Body of pancreas (tissue), 4 donors: ENCODE data around the gene GLB1L2. TPM values are rescaled to one million over a fixed set of nuclear protein-coding genes. Genes with fewer than 3 reads are reported as not detected.

Experiments used
- ATAC-seq: fragments of 150-250 bp; one replicate; pipeline ENCODE4 v1.9.1; 2016
- DNase-seq, 4 donors: peaks; one replicate each; pipeline ENCODE4 v3.0.0-alpha.2; 2019
- H3K27ac ChIP-seq, 4 donors: fragments of 200-600 bp; sonication (generic); 1 replicate in 3 of 4; 2 replicates in 1 of 4; pipeline versions ENCODE4 v1.5.1 to v1.6.1; 2016 to 2019; ENCODE audit warnings: mild to moderate bottlenecking in 1 of 4, mixed read lengths in 1 of 4, moderate library complexity in 1 of 4
- H3K27me3 ChIP-seq, 2 donors: fragments of 200-600 bp; sonication (generic); one replicate each; pipeline ENCODE4 v1.6.0; 2016; ENCODE audit warnings: mild to moderate bottlenecking in 1 of 2
- H3K36me3 ChIP-seq, 2 donors: fragments of 200-600 bp; sonication (generic); replicated peaks in 1 of 2; 2 replicates each; pipeline ENCODE4 v1.5.1; 2016; ENCODE audit warnings: low read depth in 2 of 2; ENCODE audit not compliant: insufficient read depth in 1 of 2
- H3K4me1 ChIP-seq: fragments of 200-600 bp; sonication (generic); one replicate; pipeline ENCODE4 v1.6.0; 2016
- H3K4me3 ChIP-seq, 2 donors: fragments of 200-600 bp; sonication (generic); 1 replicate in 1 of 2; 2 replicates in 1 of 2; pipeline ENCODE4 v1.5.1; 2016 to 2019
- H3K9me3 ChIP-seq, 3 donors: fragments of 200-600 bp; sonication (generic); 1 replicate in 2 of 3; 2 replicates in 1 of 3; pipeline ENCODE4 v1.5.1; 2016
- POLR2A ChIP-seq, 3 donors: fragments of 450-650 bp; IDR thresholded peaks; one replicate each; pipeline ENCODE4 v1.6.1; 2016; ENCODE audit warnings: antibody characterized with exemption in 3 of 3, mild to moderate bottlenecking in 2 of 3
- WGBS, 2 donors: methylation state at CpG; one replicate each; pipeline ENCODE4 v1.1.5; 2017; 5-methylcytosine and 5-hydroxymethylcytosine counted together
- intact Hi-C: fragments of 100-400 bp; cut with DNase I; formaldehyde crosslinking; loops from one replicate; pipeline ENCODE4 v1.15.1; 2023
- total RNA-seq, 2 donors: library from RNA; depleted of rRNA; stranded (reverse); fragments of >200 nt; gene quantifications; one replicate each; pipeline ENCODE4 v1.1.0, GENCODE V29; 2016
- TF ChIP-seq, protein P1 (sequence below), 7 experiments: fragments of 450-650 bp in 4 of 7; fragments of 200-600 bp in 3 of 7; sonication (generic) in 3 of 7; IDR thresholded peaks; one replicate each; pipeline ENCODE4 v1.5.1; 2016 to 2019; ENCODE audit warnings: antibody characterized with exemption in 7 of 7

Gene GLB1L2
- total RNA-seq, 2 donors from 2014 or later, result 9.1 to 10.9 TPM

- no peaks in the 10 kb centered on the region for H3K9me3 ChIP-seq
- H3K36me3 ChIP-seq, result no peaks in the 10 kb centered on the region
- H3K4me3 ChIP-seq, result no peak overlapping the region
- ATAC-seq (no peak), DNase-seq (no peak)
- 37 to 49% methylated on average over 19 to 20 of the region's 20 CpGs for WGBS, 2 donors
- H3K27ac ChIP-seq, result no peak overlapping the region
- intact Hi-C loops, result no loop called here
- TF ChIP-seq, protein P1, sequence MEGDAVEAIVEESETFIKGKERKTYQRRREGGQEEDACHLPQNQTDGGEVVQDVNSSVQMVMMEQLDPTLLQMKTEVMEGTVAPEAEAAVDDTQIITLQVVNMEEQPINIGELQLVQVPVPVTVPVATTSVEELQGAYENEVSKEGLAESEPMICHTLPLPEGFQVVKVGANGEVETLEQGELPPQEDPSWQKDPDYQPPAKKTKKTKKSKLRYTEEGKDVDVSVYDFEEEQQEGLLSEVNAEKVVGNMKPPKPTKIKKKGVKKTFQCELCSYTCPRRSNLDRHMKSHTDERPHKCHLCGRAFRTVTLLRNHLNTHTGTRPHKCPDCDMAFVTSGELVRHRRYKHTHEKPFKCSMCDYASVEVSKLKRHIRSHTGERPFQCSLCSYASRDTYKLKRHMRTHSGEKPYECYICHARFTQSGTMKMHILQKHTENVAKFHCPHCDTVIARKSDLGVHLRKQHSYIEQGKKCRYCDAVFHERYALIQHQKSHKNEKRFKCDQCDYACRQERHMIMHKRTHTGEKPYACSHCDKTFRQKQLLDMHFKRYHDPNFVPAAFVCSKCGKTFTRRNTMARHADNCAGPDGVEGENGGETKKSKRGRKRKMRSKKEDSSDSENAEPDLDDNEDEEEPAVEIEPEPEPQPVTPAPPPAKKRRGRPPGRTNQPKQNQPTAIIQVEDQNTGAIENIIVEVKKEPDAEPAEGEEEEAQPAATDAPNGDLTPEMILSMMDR (IDR thresholded peaks at IDR 0.05), result no peak
- no peak for TF ChIP-seq POLR2A (IDR thresholded peaks at IDR 0.05)
- no peaks in the 10 kb centered on the region for H3K27me3 ChIP-seq
- no peaks in the 10 kb centered on the region for H3K4me1 ChIP-seq
These were observed 54.2 kb downstream of the GLB1L2 start for GRCh38 chr11:134385774-134386565.

- no peaks in the 10 kb centered on the region for H3K27me3 ChIP-seq
- H3K36me3 ChIP-seq, result no peaks in the 10 kb centered on the region
- no peaks in the 10 kb centered on the region for H3K9me3 ChIP-seq
- TF ChIP-seq POLR2A (IDR thresholded peaks at IDR 0.05), result no peak
- TF ChIP-seq, protein P1 (IDR thresholded peaks at IDR 0.05), result no peak
- no peak overlapping the region for H3K27ac ChIP-seq
- no peaks in the 10 kb centered on the region for H3K4me1 ChIP-seq
- 50 to 59% methylated on average over 6 of the region's 6 CpGs for WGBS, 2 donors
- intact Hi-C loops, result no loop called here
- no peak overlapping the region for H3K4me3 ChIP-seq
- DNase-seq (no peak), ATAC-seq (no peak)
These were observed 55.2 kb downstream of the GLB1L2 start for GRCh38 chr11:134386945-134387344.

- no peaks in the 10 kb centered on the region for H3K9me3 ChIP-seq
- H3K4me3 ChIP-seq, result no peak overlapping the region
- TF ChIP-seq, protein P1 (IDR thresholded peaks at IDR 0.05), result no peak
- no peak for TF ChIP-seq POLR2A (IDR thresholded peaks at IDR 0.05)
- H3K4me1 ChIP-seq, result no peaks in the 10 kb centered on the region
- H3K36me3 ChIP-seq, result no peaks in the 10 kb centered on the region
- no peaks in the 10 kb centered on the region for H3K27me3 ChIP-seq
- H3K27ac ChIP-seq, result no peak overlapping the region
- intact Hi-C loops, result no loop called here
- ATAC-seq (no peak), DNase-seq (no peak)
- WGBS, 2 donors, result 82 to 86% methylated on average over 5 to 20 of the region's 21 CpGs
These were observed 55.7 kb downstream of the GLB1L2 start for GRCh38 chr11:134387501-134387900.

GRCh38 chr11:134388590-134388989, 56.8 kb downstream of the GLB1L2 start:
- TF ChIP-seq POLR2A (IDR thresholded peaks at IDR 0.05), result no peak
- TF ChIP-seq, protein P1 (IDR thresholded peaks at IDR 0.05), result no peak
- ATAC-seq, result no peak
- Histone ChIP-seq H3K9me3 (no peaks in the 10 kb centered on the region), H3K27me3 (no peaks in the 10 kb centered on the region), H3K4me3 (no peak overlapping the region), H3K27ac (no peak overlapping the region), H3K36me3 (no peaks in the 10 kb centered on the region), H3K4me1 (no peaks in the 10 kb centered on the region)
- 62 to 68% methylated on average over 4 of the region's 4 CpGs for WGBS, 2 donors
- intact Hi-C loops, result no loop called here
- DNase-seq, result no peak
